RKO (cell line): ENCODE data around the gene PYY.
"Not testable (repeated sequence)": the region's sequence is repeated elsewhere in the genome, so short reads cannot be mapped to it uniquely, and the experiment has no call there.

Experiments
- DNase-seq: peaks from one replicate; pipeline ENCODE4 v3.0.0-alpha.2; 2016; ENCODE audit warnings: low spot score

The PYY gene

DNA sequence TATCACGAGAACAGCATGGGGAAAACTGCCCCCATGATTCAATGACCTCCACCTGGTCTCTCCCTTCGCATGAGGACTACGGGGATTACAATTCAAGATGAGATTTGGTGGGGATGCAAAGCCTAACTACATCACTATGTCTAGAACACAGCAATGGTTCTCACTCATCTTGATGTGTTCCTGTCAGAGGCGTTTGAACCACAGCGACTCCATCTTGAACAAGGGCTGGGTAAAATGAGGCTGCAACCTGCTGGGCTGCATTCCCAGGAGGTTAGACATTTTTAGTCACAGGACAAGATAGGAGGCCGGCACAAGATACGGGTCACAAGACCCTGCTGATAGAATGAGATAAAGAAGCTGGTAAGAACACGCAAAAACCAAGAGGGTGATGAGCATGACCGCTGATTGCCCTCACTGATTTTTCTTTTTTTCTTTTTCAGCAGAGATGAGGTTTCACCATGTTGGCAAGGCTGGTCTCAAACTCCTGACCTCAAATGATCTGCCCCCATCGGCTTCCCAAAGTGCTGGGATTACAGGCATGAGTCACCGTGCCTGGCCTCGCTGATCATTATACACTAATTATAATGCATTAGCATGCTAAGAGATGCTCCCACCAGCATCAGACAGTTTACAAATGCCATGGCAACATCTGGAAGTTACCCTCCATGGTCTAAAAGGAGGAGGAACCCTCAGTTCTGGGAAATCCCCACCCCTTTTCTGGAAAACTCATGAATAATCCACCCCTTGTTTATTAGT, 8.5 kb downstream of the PYY start:
- DNase-seq, result no peak

DNA sequence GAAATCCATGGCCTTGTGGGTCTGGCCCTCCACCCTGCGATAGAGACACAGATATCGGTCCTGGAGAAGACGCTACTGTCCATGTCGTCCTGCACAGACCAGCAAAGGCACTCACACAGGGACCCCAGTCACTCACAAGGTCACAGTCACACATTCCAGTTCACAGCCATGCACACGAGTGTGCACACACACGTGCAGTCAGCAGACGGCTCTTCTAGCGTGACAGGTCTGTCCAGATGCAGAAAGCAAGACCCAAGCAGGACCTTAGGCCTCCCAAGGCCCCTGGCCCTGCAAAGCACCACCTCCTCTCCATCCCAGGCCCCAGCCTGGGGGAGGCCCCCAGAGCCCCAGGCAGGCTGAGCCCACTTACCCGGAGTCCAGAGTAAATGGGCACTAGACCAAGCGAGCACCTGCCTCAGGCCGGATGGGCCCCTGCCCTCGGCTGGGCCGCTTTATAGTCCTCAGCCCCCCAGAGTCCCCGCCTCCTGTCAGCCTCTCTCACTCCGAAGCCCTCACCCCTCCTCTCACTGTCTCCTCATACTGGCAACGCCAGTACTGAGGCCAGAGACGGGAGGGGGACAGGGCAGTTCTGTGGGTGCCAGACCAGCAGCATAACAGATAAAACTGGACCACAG, 11.6 kb downstream of the PYY start, which contains the start of gene PPY:
PPY (minus strand) TSS at position 426 of the 635 bp plus-strand sequence. CDS start 822 bp downstream, outside the sequence.
- DNase-seq, result no peak

DNA sequence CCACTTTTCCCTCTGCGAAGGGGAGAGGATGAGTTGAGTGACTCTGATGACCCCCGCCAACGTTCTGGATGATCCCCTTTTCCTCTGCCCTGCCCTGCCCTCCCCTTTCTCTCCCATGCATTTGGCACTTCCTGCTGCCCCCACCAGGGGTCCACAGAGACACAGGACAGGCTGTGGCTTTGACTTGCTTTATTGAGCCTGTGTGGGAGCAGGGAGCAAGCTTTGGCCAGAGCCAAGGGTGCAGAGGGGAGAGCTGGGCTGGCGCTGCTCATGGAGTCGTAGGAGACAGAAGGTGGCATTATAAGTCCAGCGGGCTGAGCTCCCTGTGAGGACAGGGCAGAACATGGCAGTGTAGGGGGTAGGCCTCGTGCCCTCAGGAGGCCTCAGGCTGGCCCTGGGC, 13.1 kb downstream of the PYY start:
- peak; percentile 46 for DNase-seq

DNA sequence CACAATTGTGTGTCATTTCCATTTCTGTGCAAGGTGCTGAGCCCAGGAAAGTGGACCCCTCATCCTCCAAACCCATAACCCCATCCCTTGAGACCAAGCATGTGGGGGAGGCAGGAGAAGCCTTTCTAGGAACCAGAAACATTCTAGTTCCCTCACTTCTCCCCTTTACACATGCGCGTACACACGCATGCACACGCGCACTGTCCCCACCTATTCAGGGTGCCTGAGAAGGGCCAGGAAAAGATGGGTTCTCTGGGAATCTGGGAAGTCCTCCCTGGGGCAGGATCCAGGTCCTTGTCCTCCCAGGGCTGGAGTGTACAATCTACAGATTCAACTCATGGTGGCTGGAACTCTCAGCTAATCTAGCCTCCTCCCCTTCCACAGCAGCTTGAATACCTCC, 13.9 kb downstream of the PYY start:
- DNase-seq, result no peak

DNA sequence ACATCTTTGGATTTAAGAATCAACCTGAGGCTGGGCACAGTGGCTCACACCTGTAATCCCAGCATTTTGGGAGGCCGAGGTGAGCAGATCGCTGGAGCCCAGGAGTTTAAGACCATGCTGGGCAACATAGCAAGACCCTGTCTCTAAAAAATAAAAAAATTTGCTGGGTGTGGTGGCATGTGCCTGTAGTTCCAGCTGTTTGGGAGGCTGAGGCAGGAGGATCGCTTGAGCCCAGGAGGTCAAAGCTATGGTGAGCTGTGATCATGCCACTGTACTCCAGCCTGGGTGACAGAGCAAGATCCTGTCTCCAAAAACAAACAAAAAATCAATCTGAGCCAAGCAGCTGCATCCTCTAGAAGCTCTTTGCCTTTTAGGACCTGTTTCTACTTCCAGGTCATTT, 14.3 kb downstream of the PYY start:
- not testable (repeated sequence) for DNase-seq

DNA sequence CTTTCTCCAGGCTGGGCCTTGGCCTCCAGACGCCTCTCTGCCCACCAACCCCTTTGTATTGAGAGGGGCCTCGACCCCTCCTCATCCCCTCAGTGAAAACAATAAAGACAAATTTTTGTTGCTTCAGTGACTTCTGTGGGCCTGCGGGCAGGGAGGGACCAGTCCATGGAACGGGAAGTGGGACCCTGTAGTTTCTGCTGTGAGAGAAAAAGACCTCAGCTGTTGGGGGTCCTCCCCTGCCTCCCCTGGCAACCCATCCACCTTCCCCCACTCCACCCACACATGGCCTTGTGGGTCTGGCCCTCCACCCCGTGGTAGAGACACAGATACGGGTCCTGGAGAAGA, 14.9 kb downstream of the PYY start:
- no peak for DNase-seq

DNA sequence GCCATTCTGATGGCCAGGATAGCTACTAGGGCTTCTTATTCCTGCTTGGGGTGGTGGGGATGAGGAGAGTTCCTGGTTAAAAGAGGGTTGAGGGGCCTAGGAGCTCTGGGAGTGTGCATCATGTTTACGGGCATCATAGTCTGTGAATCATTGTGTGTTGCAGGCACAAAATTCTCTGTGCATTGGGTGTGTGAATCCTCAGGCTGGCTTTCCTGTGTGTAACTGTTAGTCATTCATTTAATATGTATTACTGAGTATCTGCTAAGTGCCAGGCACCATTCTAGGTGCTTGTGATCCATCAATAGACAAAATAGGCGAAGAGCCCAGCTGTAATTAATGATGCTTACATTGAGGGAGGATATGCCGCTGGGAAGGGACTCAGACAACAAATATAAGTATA, 17.3 kb downstream of the PYY start:
- peak; percentile 68 for DNase-seq

DNA sequence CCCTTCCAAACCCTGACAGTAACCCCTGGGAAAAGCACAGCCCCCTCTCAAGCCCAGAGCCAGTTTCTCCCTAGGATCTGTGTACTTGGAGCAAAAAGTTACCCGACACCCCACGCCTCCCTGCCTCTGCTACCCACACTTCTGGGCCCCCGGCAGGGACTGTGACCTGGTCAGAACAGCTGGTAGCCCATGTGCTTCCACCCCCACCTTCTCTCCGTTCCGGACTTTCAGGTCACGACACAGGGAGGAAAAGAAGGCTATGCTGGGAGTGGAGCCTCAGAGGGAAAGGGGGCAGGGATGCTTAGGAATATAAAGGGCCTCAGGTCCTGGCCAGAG, 17.8 kb downstream of the PYY start:
- no peak for DNase-seq

DNA sequence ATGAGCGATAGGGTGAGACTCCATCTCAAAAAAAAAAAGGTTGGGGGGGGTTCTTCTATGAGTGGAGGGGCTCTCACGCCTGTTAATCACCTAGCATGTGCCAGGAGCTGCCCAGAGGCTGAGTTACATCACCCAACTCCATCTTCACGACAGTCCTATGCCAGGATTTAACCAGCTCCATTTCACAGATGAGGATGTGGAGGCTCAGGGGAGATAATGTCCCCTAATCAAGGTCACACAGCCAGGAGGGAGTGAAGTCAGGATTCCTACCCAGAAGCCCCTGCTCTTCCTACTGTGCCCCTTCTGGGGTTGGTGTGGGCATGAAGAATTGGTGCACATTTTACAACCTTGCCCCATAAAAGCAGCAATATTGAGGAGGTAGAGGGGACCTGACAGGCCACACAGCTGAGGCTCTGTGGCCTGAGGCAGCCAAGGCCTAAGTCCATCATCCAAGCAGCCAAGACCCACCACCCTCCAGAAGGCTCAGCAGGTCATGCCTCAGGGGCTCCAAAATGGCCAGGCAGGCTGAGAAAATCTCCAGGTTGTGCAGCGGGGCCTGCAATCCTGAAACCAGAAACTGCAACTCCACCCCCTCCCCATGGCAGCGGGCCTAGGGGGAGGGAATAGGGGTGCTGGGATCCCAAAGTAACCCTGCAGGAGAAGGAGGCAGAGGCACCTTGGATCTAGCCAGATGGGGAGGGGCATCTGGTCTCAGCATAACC, 18.4 kb downstream of the PYY start:
- no peak for DNase-seq

DNA sequence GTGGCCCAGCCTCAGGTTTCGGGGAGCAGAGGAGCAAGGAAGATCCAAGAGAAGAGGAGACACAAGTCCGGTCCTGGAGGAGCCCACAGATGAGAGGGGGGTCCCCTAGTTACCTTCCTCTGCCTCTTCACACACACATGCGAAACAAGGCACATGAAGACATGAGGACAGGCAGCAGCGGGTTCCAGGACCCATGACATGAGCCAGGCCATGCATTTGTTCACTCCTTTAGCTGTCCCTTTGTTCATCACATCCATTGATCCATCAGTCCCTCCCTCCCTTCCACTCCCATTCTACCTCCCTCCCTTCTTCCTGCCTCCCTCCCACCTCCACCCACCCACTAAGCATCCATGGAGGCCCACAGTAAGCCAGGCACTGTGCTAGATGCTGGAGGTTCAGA, 20.8 kb downstream of the PYY start:
- DNase-seq, result no peak

DNA sequence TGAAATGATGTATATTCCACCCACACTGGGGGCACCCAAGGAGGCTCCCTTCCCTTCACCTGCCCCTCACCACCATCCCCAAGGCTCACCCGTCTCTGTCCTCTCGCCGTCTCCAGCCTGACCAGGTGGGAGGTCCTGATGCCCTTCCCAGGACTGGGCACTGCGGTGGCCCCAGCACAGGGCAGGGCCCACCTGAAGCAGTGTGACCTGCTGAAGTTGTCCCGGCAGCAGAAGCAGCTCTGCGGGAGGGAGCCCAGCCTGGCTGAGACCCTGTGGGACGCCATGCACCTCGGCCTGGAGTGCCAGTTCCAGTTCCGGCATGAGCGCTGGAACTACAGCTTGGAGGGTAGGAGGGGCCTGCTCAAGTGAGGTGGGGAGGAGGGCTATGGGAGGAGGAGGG, 21.4 kb downstream of the PYY start:
- no peak for DNase-seq

DNA sequence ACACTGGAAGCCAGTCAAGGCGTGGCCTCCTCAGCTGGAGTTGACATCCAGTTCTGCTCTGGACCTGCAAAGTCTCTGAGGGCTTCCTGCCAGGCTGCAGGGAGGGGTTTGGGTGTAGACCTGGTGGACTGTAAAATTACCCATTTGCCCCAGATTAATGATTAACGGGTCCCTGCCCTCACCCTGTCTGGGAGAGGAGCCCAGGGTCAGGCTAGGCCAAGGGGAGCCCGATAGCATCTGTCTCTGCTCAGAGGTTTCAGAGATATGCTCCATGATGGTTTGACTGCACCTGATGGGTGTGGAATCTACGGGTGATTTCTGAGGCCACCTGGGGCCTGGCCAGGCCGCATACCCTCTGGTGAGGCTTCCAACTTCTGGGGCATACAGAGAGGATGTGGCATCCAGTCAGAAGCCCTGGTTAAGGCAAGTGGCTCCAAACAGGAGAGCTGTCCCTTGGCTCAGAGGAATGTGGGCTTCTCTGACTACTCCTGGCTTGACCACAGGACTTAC, 22.6 kb downstream of the PYY start:
- DNase-seq, result no peak

DNA sequence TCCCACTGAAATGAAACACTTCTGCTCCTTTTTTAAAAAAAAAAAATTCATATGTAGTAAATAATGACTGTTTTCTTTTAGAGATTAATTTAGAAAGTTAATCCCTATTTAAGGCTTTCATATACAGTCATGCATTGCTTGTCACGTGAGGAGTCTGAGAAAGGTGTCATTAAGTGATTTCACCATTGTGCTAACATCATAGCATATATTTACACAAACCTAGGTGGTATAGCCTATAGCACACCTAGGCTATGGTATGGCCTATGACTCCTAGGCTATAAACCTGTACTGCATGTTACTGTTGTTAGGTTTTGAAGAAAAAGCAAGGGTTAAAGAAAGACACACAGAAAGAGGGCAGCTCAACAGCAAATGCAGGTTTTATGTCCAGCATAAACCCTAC, 25.1 kb downstream of the PYY start:
- DNase-seq, result no peak

DNA sequence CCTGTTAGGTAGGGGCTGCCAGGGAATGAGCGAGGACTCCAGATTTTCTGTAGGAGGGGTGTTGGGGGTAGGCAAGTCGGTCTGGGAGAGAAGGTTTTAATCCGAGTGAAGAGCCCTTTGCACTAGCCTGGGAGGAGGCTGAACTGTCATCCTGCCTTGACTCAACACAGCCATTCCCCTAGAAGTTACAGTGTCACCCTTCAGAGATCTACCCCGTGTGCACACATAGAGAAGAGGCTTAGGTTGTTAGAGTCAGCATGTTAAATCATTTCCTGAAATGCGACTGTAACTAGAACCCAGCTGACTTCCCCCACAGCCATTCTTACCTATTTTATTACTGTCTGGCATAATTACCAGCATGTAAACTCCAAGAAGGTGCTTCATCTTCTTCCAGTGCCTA, 25.8 kb downstream of the PYY start:
- DNase-seq, result not testable (repeated sequence)

DNA sequence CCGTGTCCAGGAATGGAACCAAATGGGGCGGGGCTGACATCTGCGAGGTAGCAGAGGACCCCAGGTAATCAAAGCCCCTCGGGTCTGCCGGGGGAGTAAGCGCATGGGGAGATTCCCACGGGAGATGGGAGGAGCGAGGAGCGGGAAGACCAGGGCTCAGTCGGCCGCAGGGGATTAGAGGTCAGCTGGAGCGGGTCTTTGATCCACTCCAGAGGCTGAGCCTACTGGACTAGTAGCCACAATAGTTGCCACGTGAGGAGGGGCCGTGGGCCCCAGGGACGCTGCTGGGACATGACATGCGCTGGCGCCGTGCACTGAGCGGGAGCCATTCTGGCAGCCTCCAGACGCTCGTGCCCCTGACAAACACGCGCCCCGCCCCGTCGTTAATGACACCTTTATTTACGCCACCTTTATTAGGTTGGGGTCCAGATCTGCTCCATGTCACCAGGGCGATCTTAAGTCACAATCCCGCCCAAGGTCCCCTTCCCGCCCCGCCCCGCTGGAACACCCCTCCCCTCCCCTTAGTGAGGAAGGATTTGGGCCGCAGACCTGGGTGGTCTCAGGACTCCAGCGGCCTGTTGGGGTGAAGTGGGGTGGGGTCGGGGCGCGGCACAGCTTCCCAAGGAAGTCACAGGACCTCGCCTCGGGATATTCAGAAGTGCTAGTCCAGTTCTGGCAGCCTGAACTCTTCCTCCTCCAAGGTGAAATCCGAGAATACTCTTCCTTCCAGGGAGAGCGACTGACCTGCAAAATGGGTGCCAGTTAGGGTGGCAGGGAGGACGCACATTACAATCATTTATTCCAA, 26.5 kb downstream of the PYY start:
- no peak for DNase-seq

DNA sequence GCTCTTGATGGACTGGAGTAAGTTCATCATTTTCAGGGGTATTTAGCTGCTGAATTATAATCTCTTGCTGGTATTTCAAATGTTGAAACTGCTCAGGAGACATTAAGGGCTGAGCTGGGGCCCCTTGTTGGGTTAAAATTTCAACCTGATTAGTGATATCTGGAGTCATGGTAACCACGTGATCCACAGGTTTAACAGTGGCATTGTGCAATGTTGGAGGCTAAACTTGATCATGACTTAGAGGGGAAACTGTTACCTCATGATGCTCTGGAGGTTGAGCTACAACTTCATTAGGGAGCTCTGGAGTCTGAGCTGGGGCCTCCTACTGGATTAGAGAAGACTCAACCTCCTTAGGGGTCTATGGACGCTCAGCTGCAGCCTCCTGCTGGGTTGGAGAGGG, 29.2 kb downstream of the PYY start:
- DNase-seq, result no peak

DNA sequence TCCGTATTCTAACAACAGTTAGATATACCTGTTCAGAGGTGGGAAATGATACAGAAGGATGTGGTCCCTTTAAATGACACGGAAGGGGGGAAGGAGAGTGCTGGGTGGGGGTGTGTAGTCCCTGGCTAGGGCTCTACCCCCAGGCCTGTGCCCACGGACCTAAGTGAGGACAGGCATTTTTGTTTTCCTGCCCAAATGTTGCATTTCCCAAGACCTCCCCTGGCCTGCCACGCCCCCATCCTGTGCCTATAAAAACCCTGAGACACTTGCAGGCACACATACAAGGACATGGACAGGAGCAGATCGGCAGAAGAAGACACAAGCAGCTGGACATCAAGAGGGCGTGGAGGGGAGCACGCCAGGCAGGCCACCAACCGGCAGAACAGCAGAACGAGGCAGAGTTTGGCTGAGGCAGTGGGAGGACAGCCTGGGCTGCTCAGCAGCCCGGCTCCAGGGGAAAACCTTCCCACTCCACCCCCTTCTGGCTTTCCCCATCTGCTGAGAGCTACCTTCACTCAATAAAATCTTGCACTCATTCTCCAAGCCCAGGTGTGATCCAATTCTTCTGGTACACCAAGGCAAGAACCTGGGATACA, 33.1 kb downstream of the PYY start:
- no peak for DNase-seq

DNA sequence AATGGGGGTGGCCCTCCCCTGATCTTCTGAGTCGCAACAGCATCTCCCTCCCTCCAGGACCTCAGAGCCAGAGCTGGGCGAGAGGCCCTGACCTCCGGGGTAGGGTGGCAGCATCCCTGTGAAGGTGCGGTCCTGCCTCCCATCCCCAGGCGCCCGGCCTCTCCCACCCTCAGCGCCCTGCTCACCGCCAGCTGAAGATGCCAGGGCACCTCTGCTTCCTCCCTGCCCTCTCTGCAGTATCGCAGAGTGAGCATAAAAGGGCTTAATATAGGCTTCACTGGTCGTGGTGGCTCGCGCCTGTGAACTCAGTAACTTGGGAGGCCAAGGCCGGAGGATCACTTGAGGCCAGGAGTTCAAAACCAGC, 35.7 kb downstream of the PYY start:
- no peak for DNase-seq

DNA sequence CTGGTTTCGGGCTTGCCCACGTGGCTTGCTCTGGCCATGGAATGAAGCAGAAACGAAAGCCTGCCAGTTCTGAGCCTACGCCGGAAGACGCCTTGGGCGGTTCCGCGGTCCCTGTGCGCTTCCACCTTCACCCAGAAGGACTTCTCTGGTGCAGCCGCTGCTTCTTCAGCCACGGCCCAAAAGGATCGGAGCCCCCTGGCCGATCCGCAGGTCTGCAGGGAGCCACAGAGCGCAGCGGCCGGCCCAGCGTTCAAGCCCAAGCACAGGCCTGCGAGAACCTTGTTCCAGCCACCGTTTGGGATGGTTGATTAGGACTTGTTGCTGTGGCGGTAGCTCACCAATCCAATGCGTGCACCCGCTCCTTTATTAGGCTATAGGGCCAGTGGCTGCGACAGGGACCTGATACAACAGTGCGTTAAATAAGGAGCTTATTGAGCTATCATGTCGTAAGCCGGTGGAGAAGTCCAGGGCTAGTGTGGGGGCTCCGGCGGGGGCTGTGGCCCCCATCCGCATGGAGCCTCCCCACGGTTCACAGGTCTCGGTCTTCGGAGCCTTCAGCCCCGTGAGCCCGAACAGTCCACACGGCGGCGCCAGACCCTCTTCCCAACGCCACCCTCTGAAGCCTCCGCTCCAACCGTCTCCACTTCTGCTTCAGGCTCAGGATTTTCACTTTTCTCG, 36.3 kb downstream of the PYY start:
- no peak for DNase-seq

DNA sequence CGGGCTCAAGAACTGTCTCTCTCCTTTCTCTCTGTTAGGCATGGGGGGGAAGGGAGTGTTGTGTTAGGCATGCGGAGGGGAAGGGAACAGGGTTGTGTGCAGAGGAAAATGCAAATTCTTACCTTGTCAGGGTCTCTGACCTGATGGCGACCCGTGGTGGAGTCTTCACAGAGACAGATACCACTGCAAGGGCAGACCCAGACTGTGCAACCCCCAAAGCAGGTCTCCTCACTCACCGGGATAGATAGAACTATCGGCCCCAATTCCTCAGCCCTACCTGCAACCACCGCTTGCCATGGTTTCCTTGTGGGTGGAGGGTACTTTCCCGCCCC, 36.8 kb downstream of the PYY start:
- no peak for DNase-seq

DNA sequence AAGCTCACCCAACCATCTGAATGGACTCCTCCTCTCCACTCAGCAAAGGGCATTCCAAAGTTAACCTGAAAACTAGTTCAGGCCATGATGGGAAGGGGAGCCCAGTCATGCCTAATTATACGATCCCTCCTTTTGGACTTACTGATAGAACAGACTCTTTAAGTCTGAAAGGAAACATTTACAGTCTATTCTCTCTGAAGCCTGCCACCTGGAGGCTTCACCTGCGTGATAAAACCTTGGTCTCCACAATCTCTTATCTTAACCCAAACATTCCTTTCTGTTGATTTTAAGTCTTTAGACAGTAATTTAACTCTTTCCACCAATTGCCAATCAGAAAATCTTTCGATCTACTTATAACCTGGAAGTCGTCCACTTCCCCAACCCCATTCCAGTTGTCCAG, 37.4 kb downstream of the PYY start:
- no peak for DNase-seq

DNA sequence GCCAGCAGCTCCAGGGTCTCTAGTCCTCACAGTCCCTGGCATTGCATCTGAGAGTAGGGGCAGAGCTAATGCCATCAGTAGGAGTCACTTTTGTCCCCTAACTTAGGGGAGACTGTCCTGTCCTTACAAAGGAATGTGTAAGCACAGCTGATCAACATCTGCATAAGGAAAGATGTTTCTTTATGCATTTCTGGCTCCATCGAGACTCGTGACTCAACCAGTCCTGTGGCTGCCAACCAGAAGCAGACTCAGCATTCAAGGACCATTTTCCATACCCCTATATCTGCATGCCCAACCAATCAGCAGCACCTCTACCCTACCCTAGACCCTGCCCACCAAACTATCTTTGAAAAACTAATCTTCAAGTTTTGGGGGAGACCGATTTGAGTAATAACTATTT, 38.2 kb downstream of the PYY start:
- no peak for DNase-seq
